NCI-H2196 (cell line): ENCODE results near the gene PIM2.

Experiments
- DNase-seq: peaks from one replicate; lab custom pipeline; 2025; ENCODE audit not compliant: unreplicated experiment; lab: John Stamatoyannopoulos, UW

The PIM2 gene

DNA sequence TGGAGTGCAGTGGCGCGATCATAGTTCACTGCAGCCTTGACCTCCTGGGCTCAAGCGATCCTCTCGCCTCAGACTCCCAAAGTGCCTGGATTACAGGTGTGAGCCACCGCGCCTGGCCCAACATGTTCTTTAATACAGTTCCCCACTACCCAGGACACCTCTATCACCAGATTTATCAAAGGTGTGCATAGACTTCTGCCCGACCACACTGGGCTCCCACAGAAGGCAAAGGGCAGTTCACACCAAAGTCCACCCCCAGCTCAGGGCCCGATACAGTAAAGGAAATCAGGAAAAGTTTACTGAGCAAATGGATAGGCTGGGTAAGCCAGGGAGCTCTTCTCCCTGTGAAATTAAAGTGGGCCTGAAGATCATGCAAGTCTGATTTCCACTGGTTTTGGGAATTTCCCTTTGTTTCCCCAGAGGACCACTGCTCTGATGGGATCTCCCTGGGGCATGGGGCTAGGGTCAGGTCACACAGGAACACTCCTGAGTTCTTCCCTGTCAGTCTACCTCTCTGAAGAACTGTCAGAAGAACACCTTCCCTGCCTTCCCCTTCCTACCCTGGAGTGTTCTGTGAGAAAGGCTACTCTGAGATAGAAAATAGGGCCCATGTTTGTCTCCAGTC lies 17.7 kb upstream of the PIM2 start:
- no peak for DNase-seq

GRCh38 chrX:48935301-48935670 lies 16.5 kb upstream of the PIM2 start:
- DNase-seq: no peak

DNA sequence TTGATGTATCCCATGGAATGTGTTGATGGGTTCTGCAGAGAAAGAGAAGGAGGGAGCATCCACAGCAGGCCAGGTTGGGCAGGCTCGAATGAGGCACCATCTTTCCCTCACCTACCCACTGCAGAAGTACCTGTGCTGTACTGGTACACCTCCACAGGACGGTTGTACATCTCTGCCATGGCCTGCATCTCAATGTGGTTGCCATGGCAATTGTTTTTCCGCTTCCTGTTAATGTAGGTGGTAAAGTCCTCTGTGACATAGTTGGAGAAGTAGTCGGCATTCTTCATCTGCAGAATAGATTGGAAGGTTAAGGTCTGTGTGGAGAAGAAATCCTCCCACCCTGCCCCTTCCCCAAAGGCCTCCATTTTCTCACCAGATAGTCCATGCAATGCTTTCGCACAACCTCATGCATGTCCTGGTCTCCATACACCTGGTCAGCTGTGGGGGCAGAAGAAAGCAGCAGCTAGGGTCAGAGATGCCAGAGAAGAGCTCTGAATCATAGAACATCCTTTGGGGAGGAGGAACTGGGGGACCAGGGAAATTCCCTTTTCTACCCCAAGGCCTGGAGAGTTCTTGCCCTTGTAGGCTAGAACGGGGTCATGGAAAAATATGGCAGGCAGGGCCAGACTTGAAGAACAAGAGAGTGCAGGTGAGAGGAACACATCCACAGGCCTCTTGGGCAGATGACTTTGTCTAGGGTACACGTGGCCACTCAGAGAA lies 15.9 kb upstream of the PIM2 start:
- no peak for DNase-seq

- no peak for DNase-seq
These were observed 14.9 kb upstream of the PIM2 start for GRCh38 chrX:48933757-48934156.

GRCh38 chrX:48927736-48928382 lies 9.0 kb upstream of the PIM2 start:
- no peak for DNase-seq

DNA sequence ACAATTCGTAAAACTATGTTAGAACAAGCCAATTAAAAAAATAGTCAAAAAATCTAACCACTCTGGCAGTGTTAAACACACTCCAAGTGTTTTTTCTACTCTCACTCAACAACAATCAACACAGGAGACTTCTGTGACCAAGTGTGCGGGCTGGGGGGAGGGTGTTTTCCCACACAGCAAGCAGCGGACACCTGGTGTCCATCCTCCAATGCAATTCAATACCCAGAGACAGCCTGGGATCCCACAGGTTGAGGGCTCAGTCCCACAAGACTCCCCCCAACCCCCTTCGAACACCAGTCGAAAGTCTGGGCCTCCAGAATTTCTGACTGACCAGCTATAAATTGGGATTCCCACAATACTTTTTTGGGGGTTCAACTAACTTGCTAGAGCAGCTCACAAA lies 8.3 kb upstream of the PIM2 start:
- no peak for DNase-seq

- DNase-seq: no peak
These were observed 5.4 kb upstream of the PIM2 start for GRCh38 chrX:48924270-48924669.

GRCh38 chrX:48923771-48924170 lies 4.9 kb upstream of the PIM2 start:
- no peak for DNase-seq

DNA sequence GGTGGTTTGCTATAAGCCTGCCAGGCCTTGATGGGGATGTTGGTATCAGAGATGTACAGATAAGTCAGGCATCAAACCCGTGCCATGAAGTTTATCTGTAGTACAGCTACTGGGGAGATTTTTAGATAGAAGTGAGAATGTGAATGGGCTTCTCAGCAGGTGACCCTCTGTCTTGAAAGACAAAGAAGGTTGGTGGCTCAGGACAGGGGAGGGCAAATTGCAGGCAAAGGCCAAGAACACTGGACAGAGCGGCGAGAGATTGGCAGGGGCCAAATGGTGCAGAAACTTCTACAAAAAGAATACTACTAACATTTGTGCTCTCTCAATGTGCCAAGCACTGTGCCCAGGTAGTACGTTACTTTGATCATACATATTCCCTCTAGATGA lies 1.9 kb upstream of the PIM2 start:
- no peak for DNase-seq

GRCh38 chrX:48919947-48920717 lies 1.3 kb upstream of the PIM2 start:
- DNase-seq: no peak

GRCh38 chrX:48919360-48919841 lies 577 bp upstream of the PIM2 start:
- DNase-seq: no peak

DNA sequence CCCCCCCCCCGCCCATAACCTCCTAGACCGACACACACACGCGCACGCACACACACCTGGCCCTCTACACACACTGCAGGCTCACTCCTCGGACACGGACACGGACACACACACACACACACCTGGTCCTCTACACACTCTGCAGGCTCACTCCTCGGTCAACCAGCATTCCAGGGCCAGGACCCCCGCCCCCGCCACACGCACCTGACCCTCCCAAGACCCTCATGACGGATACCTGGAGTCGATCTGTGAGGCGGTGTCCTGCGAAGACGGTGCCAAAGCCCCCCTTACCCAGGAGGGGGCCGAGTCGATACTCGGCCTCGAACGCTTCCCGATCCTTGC lies 552 bp downstream of the PIM2 start:
- no peak for DNase-seq

DNA sequence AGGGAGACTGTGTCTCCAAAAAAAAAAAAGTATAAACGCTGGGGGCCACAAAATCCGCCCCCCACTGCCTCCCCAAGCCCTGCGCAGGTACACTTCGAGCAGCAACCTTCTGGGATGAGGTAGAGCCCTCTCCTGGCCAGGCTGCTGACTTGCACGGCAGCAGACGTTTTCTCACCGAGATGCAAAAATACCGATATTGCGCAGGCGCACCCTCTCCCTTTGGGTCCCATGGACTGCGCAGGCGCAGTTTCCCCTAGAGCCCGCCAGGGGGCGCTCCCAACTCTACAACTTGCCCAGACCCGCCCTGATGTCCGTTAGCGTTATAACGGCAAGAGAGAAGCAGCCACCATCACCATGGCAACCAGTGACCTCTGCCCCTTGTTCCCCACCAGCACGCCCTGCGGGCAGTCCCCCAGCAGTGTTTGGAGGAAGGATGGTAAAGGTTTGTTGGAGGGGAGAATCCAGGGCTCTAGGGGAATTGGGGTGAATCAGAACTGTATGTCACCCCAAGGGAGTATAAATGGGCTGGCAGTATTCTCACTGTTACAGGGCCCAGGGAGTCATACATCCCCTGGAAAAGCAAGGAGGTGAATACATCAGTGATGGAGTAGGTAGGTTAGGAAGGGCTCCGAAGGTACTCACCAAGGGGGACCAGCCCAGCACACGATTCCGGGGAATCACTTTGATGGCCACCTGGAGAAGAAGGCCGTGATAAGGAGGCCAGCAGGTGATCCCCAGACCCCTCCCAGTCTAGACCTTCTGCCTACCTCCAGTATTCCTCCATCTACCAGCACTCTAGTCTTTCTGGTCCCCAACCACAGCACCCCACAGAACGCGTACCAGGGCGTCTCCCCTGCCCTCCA lies 1.5 kb downstream of the PIM2 start:
- peak; percentile 88 for DNase-seq

DNA sequence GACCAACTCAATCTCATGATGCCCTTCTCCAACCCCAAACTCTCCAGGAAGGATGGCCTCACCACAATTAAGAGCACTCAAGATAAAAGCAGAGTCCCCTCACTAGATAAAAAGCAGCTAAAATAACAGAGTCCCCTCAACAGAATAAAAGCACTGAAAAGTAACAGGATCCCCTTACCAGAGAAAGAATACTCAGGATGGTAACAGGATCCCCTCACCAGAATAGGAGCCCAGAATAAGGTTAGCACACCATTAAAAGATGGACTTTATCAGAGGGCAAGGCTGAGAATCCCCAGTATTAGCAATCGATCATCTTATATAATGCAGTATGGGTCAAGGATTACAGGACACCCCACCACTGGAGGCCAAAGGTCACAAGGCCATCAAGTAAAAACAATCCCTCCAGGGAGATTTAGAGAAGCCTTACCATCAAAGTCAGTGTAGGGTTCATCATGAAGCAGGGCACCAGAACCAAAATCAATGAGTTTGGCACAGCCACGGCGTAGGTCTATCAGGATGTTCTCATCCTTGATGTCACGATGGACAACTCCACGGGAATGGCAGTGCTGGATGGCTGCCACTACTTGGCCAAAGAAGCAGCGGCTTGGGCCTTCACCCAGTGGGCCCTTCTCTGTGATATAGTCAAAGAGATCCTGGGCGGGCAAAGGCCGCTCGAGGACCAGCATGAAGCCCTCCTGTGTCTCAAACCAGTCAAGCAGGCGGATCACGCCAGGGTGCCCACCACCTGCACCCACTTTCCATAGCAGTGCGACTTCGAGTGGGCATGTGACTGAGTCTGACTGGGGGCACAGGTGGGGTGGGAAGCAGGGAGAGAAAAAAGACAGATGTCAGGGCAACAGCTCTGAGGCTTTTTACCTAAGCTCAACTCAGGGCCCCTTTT lies 4.0 kb downstream of the PIM2 start:
- no peak for DNase-seq

DNA sequence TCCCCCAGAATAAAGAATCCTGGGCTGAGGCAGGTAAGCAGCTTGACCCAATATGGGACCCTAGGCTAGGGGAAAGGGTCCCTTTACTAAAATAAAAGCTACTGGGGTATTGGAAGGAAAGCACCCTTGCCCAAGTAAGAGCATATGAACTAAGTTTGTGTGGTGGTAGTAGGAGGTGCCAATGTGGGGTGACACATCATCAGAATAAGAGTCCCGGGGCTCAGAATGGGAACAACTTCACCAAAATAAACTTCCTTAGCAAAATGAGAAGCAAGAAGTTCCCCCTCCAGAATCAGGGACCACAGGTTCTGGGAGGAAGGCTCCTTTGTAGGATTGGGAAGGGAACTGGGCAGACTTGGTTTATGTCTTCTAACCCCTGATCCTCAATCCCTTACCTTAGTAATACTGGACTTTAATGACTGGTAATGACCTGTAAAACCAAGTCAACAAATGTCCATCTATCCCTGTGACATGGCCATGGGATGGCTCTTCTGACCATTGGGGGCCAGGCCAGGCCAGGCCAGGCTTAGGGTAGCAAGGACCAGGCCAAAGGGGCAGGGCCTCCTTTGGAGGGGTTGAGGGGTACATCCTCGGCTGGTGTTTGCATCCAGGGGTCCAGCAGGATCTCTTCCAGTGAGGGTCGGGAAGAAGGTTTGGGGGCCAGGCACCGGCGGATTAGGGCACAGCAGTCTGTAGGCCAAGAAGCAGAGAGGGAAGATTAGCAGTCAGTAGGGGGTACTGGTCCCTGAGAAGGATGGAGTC lies 5.0 kb downstream of the PIM2 start:
- DNase-seq: no peak

- DNase-seq: peak; percentile 75
These were observed 7.2 kb downstream of the PIM2 start, which contains the start of gene SLC35A2 for GRCh38 chrX:48911412-48912182. Gene SLC35A2 (minus strand): TSS chrX:48911646. CDS start chrX:48911636, 10 bp downstream.

DNA sequence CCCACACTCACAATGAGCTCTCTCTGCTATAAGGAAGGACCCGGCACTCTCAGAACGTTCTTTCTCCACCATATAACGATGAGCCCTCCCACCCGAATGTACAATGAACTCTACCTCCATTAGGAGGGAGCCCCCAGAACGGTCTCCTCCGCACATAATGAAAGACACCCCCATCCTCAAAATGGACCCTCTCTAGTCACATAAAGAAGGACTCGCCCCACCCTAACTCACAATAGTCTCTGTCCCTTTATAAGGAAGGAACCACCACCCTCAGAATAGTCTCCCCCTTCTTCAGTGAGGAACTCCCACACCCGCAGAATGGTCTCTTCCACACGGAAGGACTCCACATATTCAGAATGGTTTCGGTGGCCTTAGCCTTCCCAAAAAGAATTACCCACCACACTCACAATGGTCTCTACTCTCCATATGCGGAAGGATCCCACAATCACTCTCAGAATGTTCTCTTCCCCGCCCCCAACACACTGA lies 7.9 kb downstream of the PIM2 start:
- no peak for DNase-seq

DNA sequence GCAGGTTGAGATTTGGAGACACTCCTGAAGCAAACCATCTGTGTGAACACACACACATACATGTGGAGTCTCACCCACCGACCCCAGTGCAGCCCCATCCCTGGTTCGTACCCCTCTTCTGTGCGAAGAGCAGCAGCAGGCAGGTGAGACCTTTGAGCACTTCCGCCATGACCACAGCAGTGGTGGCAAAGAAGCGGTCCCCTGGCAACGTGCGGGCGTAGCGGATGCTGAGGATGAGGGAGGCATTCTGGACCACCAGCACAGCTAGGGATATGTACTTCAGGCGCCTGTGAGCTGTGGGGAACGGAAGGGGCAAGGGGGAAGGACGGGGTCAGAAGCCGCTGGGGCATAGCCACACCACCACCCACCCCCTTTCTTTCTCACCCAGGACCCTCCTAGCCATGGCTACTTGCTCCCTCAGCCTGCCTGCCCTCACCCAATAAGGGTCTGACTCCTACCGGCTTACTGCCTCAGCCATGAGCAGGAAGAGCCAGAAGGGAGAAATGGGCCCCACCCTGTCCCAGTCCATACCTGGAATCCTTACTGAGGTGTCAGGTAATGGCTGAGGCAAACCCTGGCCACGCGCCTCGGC lies 9.0 kb downstream of the PIM2 start:
- no peak for DNase-seq
